ENCODE data around the gene MMP13. TPM values are rescaled to one million over a fixed set of nuclear protein-coding genes. Genes with fewer than 3 reads are reported as not detected.
"Not testable (repeated sequence)": the region's sequence is repeated elsewhere in the genome, so short reads cannot be mapped to it uniquely, and the experiment has no call there.

Gene MMP13
- total RNA-seq, 2 donors from 2014 or later, result not detected

DNA sequence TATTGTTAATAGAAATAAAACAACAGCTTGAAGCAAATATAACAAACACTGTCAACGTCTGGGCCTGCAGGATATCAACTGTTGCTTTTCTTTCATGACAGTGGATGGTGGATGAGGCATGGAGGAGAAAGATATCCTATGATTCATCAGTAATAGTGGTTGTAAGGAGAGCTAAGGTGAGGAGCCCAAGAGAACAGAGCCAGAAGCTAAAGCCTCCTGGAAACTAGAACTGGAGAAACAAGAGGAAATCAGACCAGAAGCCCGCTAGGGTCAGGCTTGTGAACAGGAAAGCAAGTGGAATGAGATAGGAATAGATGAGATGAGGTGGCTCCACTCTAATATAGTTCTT lies 43.1 kb downstream of the MMP13 start:
- Mint-ChIP-seq H3K36me3 (ENCODE audit: insufficient read depth in 2 of 2) (no peaks in the 10 kb centered on the region), H3K9me3 (no peaks in the 10 kb centered on the region), H3K4me3 (no peak overlapping the region), H3K4me1 (ENCODE audit: low read depth) (no peaks in the 10 kb centered on the region), H3K27me3 (ENCODE audit: low read depth) (peaks cover 22% of the 10 kb centered on the region), H3K27ac (no peak overlapping the region)
- DNase-seq (no peak), ATAC-seq (replicated peaks in 1 of 2) (no peak)

DNA sequence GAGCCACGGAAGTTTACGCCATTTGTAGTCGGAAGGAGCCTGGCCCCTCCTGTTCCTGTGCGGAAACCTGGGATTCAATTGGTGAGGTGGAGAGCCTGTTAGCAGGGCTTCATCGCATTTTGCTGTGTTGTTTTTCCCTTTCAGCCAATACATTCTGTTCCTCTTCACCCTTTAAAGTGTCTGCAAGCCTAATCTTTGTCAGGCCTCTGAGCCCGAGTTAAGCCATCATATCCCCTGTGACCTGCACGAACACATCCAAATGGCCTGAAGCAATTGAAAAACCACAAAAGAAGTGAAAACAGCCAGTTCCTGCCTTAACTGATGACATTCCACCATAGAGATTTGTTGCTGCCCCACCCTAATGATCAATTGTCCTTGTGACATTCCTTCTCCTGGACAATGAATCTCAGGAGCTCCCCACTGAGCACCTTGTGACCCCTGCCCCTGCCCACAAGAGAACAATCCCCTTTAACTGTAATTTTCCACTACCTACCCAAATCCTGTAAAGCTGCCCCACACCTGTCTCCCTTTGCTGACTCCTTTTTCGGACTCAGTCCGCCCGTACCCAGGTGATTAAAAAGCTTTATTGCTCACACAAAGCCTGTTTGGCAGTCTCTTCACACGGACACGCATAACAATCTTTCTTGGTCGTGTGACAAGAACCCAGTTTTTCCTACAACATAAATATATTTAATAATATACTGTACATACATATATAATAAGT lies 43.6 kb downstream of the MMP13 start:
- Mint-ChIP-seq H3K36me3 (ENCODE audit: insufficient read depth in 2 of 2) (no peaks in the 10 kb centered on the region), H3K27ac (no peak overlapping the region), H3K4me1 (ENCODE audit: low read depth) (no peaks in the 10 kb centered on the region), H3K4me3 (no peak overlapping the region), H3K27me3 (ENCODE audit: low read depth) (peaks cover 22% of the 10 kb centered on the region), H3K9me3 (no peaks in the 10 kb centered on the region)
- ATAC-seq (replicated peaks in 1 of 2) (no peak), DNase-seq (no peak)

DNA sequence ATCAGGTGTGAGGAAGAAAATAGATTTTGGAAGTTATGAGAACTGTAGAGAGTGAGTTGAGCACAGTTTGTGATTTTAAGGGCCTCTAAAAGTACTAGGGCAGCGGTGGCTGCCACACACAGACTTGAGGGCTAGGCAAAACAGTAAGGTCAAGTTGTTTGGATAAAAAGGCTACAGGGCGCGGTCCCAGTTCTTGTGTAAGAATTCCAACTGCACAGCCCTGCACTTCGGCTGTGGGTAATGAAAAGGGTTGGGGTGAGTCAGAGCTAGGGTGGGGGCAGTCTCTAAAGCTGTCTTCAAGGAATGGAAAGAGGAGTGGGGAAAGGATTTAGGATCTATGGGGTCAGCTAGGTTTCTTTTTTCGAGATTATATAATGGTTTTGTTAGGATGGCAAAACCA lies 49.7 kb downstream of the MMP13 start:
- H3K27me3 Mint-ChIP-seq (ENCODE audit: low read depth); H3K27ac Mint-ChIP-seq; H3K36me3 Mint-ChIP-seq (ENCODE audit: insufficient read depth in 2 of 2); ATAC-seq (replicated peaks in 1 of 2); H3K9me3 Mint-ChIP-seq; H3K4me3 Mint-ChIP-seq; H3K4me1 Mint-ChIP-seq (ENCODE audit: low read depth); DNase-seq: not testable (repeated sequence)

DNA sequence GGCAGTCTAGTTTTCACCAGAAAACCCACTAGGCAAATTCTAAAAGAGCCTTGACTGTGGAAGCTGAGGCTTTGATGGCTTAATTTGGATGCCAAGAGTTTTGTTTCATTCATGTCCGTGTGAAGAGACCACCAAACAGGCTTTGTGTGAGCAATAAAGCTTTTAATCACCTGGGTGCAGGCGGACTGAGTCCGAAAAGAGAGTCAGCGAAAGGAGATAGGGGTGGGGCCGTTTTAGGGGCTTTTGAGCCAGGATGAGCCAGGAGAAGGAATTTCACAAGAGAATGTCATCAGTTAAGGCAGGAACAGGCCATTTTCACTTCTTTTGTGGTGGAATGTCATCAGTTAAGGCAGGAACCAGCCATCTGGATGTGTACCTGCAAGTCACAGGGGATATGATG lies 51.6 kb downstream of the MMP13 start:
- not testable (repeated sequence) for H3K36me3 Mint-ChIP-seq (ENCODE audit: insufficient read depth in 2 of 2); H3K27ac Mint-ChIP-seq; H3K9me3 Mint-ChIP-seq; DNase-seq; H3K4me1 Mint-ChIP-seq (ENCODE audit: low read depth); H3K4me3 Mint-ChIP-seq; H3K27me3 Mint-ChIP-seq (ENCODE audit: low read depth); ATAC-seq (replicated peaks in 1 of 2)

DNA sequence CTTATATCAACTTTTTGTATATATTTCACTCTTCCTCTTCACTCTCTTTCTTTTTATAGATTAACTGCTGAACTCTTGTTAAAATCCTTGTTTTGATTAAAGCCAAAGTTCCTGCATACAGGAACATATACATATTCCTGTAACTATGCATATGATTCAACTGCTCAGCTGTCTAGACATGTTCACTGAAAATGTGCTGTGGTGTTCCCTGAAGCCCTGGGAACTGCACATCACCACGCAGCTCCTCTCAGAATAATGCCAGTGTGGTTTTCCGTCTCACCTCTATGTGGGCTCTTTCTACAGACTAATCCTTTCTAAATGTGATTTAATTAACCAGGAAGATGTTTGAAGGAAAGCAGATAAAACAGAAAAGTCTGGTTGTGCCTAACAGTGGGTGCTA lies 55.2 kb downstream of the MMP13 start:
- no peak overlapping the region for H3K4me3 Mint-ChIP-seq
- no peak for ATAC-seq (replicated peaks in 1 of 2)
- no peak for DNase-seq
- H3K27ac Mint-ChIP-seq, result no peak overlapping the region
- H3K4me1 Mint-ChIP-seq (ENCODE audit: low read depth), result no peaks in the 10 kb centered on the region
- H3K36me3 Mint-ChIP-seq (ENCODE audit: insufficient read depth in 2 of 2), result peaks cover 0 to 2% of the 10 kb centered on the region in 2 donors
- peaks cover 0 to 2% of the 10 kb centered on the region in 2 donors for H3K9me3 Mint-ChIP-seq
- no peaks in the 10 kb centered on the region for H3K27me3 Mint-ChIP-seq (ENCODE audit: low read depth)

Other genes starting within 250 kb of the MMP13 start
- not detected for gene MMP27, start 250.0 kb downstream of the MMP13 start, total RNA-seq
- gene MMP8, start 230.8 kb downstream of the MMP13 start, total RNA-seq, result not detected
- 1 to 10 TPM in 1 of 2 donors, not detected in 1; 1.2 TPM for gene MMP10, start 175.1 kb downstream of the MMP13 start, total RNA-seq
- not detected for gene MMP1, start 157.6 kb downstream of the MMP13 start, total RNA-seq
- not detected for gene MMP3, start 112.1 kb downstream of the MMP13 start, total RNA-seq
- gene MMP12, start 80.8 kb downstream of the MMP13 start, total RNA-seq, result not detected
- gene DCUN1D5, start 136.4 kb upstream of the MMP13 start, total RNA-seq, result 10 to 100 TPM; 41.3 to 49.1 TPM
- gene DYNC2H1, start 153.7 kb upstream of the MMP13 start, total RNA-seq, result 1 to 10 TPM; 1.5 to 2.2 TPM